ENCODE data around the gene SETD5.

SETD5 gene

GRCh38 chr3:9514956-9515355 lies 117.5 kb downstream of the SETD5 start:
- DNase-seq (ENCODE audit: low spot score), result no peak

- DNase-seq (ENCODE audit: low spot score), result no peak
Observed at GRCh38 chr3:9525078-9525477, 127.7 kb downstream of the SETD5 start.

All from cerebellar cortex (tissue), 1 donor.